K562 (cell line): ENCODE data around the gene ARHGEF10L. TPM values are rescaled to one million over a fixed set of nuclear protein-coding genes. Genes with fewer than 3 reads are reported as not detected.

ENCODE experiments used
- ATAC-seq: fragments of 200-7000 bp; cut with Tn5 transposase; 3 replicates; pipeline ENCODE4 v1.9.1; 2020; ENCODE audit warnings: moderate library complexity
- BruUV-seq: library from RNA; stranded (reverse); fragments of 400-500 nt; replicated peaks from 2 replicates; lab custom pipeline; 2021; lab: Mats Ljungman, UMichigan
- CTCF ChIA-PET: fragments of 300-600 bp; formaldehyde crosslinking; extraction: SDS; loops from one replicate; lab custom pipeline; 2021; ENCODE audit warnings: low intra/inter-chr PET ratio; lab: Yijun Ruan, JAX
- POLR2A ChIA-PET: fragments of 300-600, 350-650 bp; sonication (Branson Sonifier 250); formaldehyde crosslinking; extraction: SDS; loops from one replicate; lab custom pipeline; 2021; ENCODE audit warnings: antibody characterized with exemption, inconsistent platforms; lab: Yijun Ruan, JAX
- DNase-seq, 4 experiments: peaks; one replicate each; pipeline versions ENCODE4 v3.0.0 to v3.0.0-alpha.2; 2011 to 2018; ENCODE audit warnings: low spot score in 3 of 4, mixed read lengths in 3 of 4; ENCODE audit errors: extremely low read depth in 1 of 4
- FAIRE-seq: peaks from 2 replicates; lab custom pipeline; 2011; peaks lifted over from hg19 to GRCh38; lab: Jason Lieb, UNC
- H2AFZ ChIP-seq: 2 replicates; pipeline ENCODE4 v1.6.0; 2011; ENCODE audit warnings: low read depth, low read length, control low read depth, inconsistent platforms
- H3K27ac ChIP-seq: fragments of 200-600 bp; 3 replicates; pipeline ENCODE4 v1.8.0; 2011; ENCODE audit warnings: low read depth, mild to moderate bottlenecking, control low read depth, inconsistent platforms, low read length, moderate library complexity, mixed read lengths; ENCODE audit errors: extremely low read depth
- H3K27me3 ChIP-seq, 2 experiments: fragments of 300-600 bp in 1 of 2; 2 replicates in 1 of 2; 3 replicates in 1 of 2; pipeline versions ENCODE4 v1.6.0 to v1.8.0; 2011; ENCODE audit warnings: inconsistent platforms in 2 of 2, low read length in 2 of 2, mild to moderate bottlenecking in 1 of 2, mixed read lengths in 1 of 2, moderate library complexity in 1 of 2; ENCODE audit not compliant: control insufficient read depth in 2 of 2, insufficient read depth in 2 of 2
- H3K36me3 ChIP-seq: fragments of 300-600 bp; 3 replicates; pipeline ENCODE4 v1.8.0; 2011; ENCODE audit warnings: mild to moderate bottlenecking, low read length, inconsistent platforms; ENCODE audit not compliant: control insufficient read depth, insufficient read depth
- H3K4me1 ChIP-seq, 2 experiments: fragments of 200-600 bp in 1 of 2; replicated peaks in 1 of 2; 2 replicates in 1 of 2; 3 replicates in 1 of 2; pipeline versions ENCODE4 v1.5.1 to v1.8.0; 2011; ENCODE audit warnings: inconsistent platforms in 2 of 2, low read length in 2 of 2, mild to moderate bottlenecking in 1 of 2, mixed read lengths in 1 of 2, moderate library complexity in 1 of 2; ENCODE audit not compliant: control insufficient read depth in 2 of 2, insufficient read depth in 2 of 2
- H3K4me2 ChIP-seq: 2 replicates; pipeline ENCODE4 v1.6.1; 2011; ENCODE audit warnings: low read length, control low read depth, inconsistent platforms, mixed read lengths; ENCODE audit not compliant: insufficient read depth
- H3K4me3 ChIP-seq: fragments of 200-600 bp; sonication (generic), shearing (Covaris generic); 2 replicates; pipeline ENCODE4 v1.5.1; 2016; ENCODE audit warnings: control low read depth, inconsistent platforms
- H3K79me2 ChIP-seq: fragments of 200-600 bp; 3 replicates; pipeline ENCODE4 v1.8.0; 2011; ENCODE audit warnings: low read length, inconsistent platforms; ENCODE audit not compliant: control insufficient read depth, insufficient read depth
- H3K9ac ChIP-seq, 2 experiments: 2 replicates each; pipeline versions ENCODE4 v1.6.0 to v1.6.1; 2011; ENCODE audit warnings: low read depth in 2 of 2, low read length in 2 of 2, control low read depth in 1 of 2, inconsistent platforms in 1 of 2, mild to moderate bottlenecking in 1 of 2, mixed read lengths in 1 of 2; ENCODE audit not compliant: insufficient read depth in 1 of 2
- H3K9me1 ChIP-seq: one replicate; pipeline ENCODE4 v1.6.0; 2011; ENCODE audit warnings: inconsistent platforms, mild to moderate bottlenecking, low read length, moderate library complexity; ENCODE audit not compliant: control insufficient read depth, insufficient read depth
- H3K9me3 ChIP-seq: replicated peaks from 2 replicates; pipeline ENCODE4 v1.5.1; 2011; ENCODE audit warnings: low read depth, low read length, inconsistent platforms; ENCODE audit not compliant: control insufficient read depth, insufficient read depth
- H4K20me1 ChIP-seq: replicated peaks from 2 replicates; pipeline ENCODE4 v1.6.1; 2011; ENCODE audit warnings: low read length, inconsistent platforms, mixed read lengths; ENCODE audit not compliant: control insufficient read depth, insufficient read depth
- BRF1 ChIP-seq: IDR thresholded peaks from 3 replicates; pipeline ENCODE4 v1.6.1; 2011; ENCODE audit warnings: borderline replicate concordance, mild to moderate bottlenecking; ENCODE audit not compliant: insufficient read length; ENCODE audit errors: extremely low read depth
- GTF2A2 ChIP-seq: IDR thresholded peaks from 2 replicates; pipeline ENCODE4 v1.6.1; 2016; ENCODE audit warnings: mild to moderate bottlenecking, missing genetic modification characterization, missing compliant biosample characterization
- KLF13 ChIP-seq: fragments of 450-650 bp; IDR thresholded peaks from 2 replicates; pipeline ENCODE4 v1.6.1; 2016; ENCODE audit warnings: missing genetic modification characterization, low read depth, mild to moderate bottlenecking, missing compliant biosample characterization, moderate library complexity, borderline replicate concordance
- MECOM ChIP-seq: fragments of 250-450 bp; sonication (Bioruptor Pico); IDR thresholded peaks from 2 replicates; pipeline ENCODE4 v1.8.0; 2022; ENCODE audit warnings: inconsistent platforms
- MEF2D ChIP-seq: conservative IDR thresholded peaks from 2 replicates; pipeline ENCODE4 v1.6.1; 2016; ENCODE audit warnings: low read depth, missing genetic modification characterization, missing compliant biosample characterization
- PTBP1 ChIP-seq: fragments of 200-400 bp; formaldehyde crosslinking; IDR thresholded peaks from 2 replicates; pipeline ENCODE4 v1.6.1; 2017; ENCODE audit warnings: low read depth, low read length
- RAD51 ChIP-seq: fragments of 450-650 bp; IDR thresholded peaks from 2 replicates; pipeline ENCODE4 v1.7.1; 2016; ENCODE audit warnings: low read depth, mild to moderate bottlenecking, borderline replicate concordance
- SIN3A ChIP-seq, 2 experiments: fragments of 150-350 bp in 1 of 2; IDR thresholded peaks; 2 replicates each; pipeline ENCODE4 v1.6.1; 2011 to 2016; ENCODE audit warnings: borderline replicate concordance in 2 of 2, low read depth in 2 of 2, low read length in 2 of 2, mild to moderate bottlenecking in 2 of 2, moderate library complexity in 2 of 2; ENCODE audit not compliant: control insufficient read depth in 1 of 2
- SP1 ChIP-seq: sonication (generic); formaldehyde crosslinking; IDR thresholded peaks from 2 replicates; pipeline ENCODE4 v1.8.1; 2022; ENCODE audit warnings: mild to moderate bottlenecking, missing genetic modification reagents
- ZFPM2 ChIP-seq: fragments of 250-450 bp; sonication (Bioruptor Pico); IDR thresholded peaks from 2 replicates; pipeline ENCODE4 v1.5.1; 2022; ENCODE audit warnings: mild to moderate bottlenecking
- WGBS: fragments of 100-300 bp; shearing (Covaris generic); methylation state at CpG from one replicate; pipeline ENCODE4 v1.1.6; 2016; ENCODE audit warnings: low coverage, mixed read lengths; ENCODE audit not compliant: insufficient coverage; ENCODE audit errors: missing lambda C conversion rate; 5-methylcytosine and 5-hydroxymethylcytosine counted together
- in situ Hi-C: fragments of 300-500 bp; cut with MboI; formaldehyde crosslinking; loops from 4 replicates; pipeline ENCODE4 v1.15.0; 2018; ENCODE audit warnings: inconsistent platforms, mixed read lengths
- intact Hi-C: fragments of 100-400 bp; cut with micrococcal nuclease; formaldehyde crosslinking; loops from 2 replicates; pipeline ENCODE4 v1.14.2; 2022
- polyA plus RNA-seq, 8 experiments: library from polyadenylated mRNA; depleted of rRNA in 4 of 8; stranded (reverse) in 5 of 8; unstranded in 3 of 8; fragments of >200 nt; fragmentation: Nextera tagmentation in 2 of 8; fragmentation: Illumina TruSeq in 1 of 8; extraction: Ambion mirVana in 2 of 8; extraction: Trizol in 1 of 8; gene quantifications; 2 replicates each; pipeline versions ENCODE4 v1.2.1 to v1.2.3, GENCODE V29; 2011 to 2014; ENCODE audit warnings: inconsistent platforms in 1 of 8, missing spikeins in 1 of 8
- total RNA-seq, 7 experiments: library from RNA; depleted of rRNA in 6 of 7; stranded (reverse); fragments of >200 nt in 6 of 7; fragmentation: Illumina TruSeq in 2 of 7; extraction: Trizol in 2 of 7; gene quantifications; 2 replicates each; pipeline versions ENCODE4 v1.2.1 to v1.2.3, GENCODE V29; 2011 to 2021; ENCODE audit warnings: low replicate concordance in 1 of 7
- TF ChIP-seq, protein P1 (sequence below): fragments of 450-650 bp; formaldehyde crosslinking; IDR thresholded peaks from 2 replicates; pipeline ENCODE4 v1.4.0; 2020; ENCODE audit warnings: mild to moderate bottlenecking, moderate library complexity
- TF ChIP-seq, protein P2 (sequence below): sonication (generic); formaldehyde crosslinking; IDR thresholded peaks from 2 replicates; pipeline ENCODE4 v1.8.1; 2023; ENCODE audit warnings: mild to moderate bottlenecking, missing genetic modification reagents
- TF ChIP-seq, protein P3 (sequence below): sonication (generic); formaldehyde crosslinking; IDR thresholded peaks from 2 replicates; pipeline ENCODE4 v1.8.0; 2022; ENCODE audit warnings: mild to moderate bottlenecking, missing genetic modification reagents

Gene ARHGEF10L
- total and polyA plus RNA-seq, 9 of the 15 experiments (the other 6 are each of a cell fraction or from before 2014, with no cell fraction given), result 0.09 to 0.13 TPM; not detected in 7

DNA sequence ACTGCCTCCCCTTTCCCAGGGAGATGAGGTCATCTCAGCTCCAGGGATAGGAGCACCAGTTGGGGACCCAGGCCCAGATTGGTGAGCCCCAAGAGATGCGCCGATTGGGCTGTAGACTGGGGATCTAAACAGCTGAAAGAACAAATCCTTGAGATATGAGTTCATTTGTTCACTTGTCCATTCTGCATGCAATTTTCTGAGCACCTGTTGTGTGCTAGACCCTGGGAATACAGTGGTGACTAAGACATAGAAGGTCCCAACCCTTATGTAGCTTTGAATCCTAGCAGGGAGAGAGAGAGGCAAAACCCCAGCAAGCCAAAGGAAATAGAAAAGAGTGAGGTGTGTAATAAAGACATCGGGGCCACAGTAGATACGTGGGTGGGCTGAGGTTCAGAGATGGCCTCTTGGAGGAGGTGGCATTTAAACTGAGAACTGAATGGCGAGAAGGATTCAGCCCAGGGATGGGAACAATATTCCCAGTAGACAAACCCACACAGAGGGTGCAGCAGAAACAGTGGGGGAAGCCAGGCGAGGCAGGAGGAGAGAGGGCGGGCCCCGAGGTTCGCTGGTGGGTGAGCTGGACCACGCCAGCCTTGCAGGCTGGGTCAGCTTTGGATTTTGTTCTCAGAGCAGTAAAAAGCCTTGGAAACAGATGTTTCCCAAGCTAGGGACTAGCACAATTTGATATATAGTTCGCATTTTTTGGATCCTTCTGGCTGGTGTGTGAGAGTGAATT lies 110.0 kb downstream of the ARHGEF10L start (continued):
- TF ChIP-seq SP1 (CRISPR knock-in tag) (no peak), SIN3A (IDR thresholded peaks at IDR 0.05; ENCODE audit: borderline replicate concordance in 2 of 2, control insufficient read depth in 1 of 2, low read depth in 2 of 2, low read length in 2 of 2) (no peak), KLF13 (tag) (no peak)
- TF ChIP-seq, protein P1, sequence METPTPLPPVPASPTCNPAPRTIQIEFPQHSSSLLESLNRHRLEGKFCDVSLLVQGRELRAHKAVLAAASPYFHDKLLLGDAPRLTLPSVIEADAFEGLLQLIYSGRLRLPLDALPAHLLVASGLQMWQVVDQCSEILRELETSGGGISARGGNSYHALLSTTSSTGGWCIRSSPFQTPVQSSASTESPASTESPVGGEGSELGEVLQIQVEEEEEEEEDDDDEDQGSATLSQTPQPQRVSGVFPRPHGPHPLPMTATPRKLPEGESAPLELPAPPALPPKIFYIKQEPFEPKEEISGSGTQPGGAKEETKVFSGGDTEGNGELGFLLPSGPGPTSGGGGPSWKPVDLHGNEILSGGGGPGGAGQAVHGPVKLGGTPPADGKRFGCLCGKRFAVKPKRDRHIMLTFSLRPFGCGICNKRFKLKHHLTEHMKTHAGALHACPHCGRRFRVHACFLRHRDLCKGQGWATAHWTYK (CRISPR knock-in tag), result no peak

DNA sequence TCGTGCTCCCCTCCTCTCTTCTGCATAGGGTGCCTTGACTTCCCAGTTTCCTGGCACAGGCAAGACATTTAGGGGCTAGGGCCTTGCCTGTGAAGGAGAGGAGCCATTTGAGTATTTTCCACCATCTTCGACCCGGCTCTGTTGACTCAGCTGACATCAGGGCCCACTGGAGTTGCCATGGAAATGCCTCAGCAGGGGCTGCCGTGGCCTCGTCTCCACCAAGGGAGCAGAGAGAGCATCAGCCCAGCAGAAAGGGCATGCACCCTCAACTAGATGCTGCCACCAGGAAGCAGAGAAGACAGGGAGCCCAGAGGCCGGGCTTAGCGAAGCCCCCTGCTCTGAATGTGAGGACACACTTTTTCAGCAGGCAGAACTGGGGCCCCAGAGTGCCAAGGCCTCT lies 113.8 kb downstream of the ARHGEF10L start:
- no peak for FAIRE-seq
- Histone ChIP-seq H3K36me3 (no peaks in the 10 kb centered on the region), H3K4me2 (no peak overlapping the region), H3K4me3 (no peak overlapping the region), H3K9me3 (no peaks in the 10 kb centered on the region), H2AFZ (no peak overlapping the region), H3K27ac (no peak overlapping the region), H3K27me3 (peaks cover 6 to 39% of the 10 kb centered on the region in 2 experiments; a peak in 3 of 5 replicates), H3K79me2 (no peaks in the 10 kb centered on the region), H4K20me1 (peaks cover 14% of the 10 kb centered on the region), H3K9me1 (no peaks in the 10 kb centered on the region), H3K4me1 (no peaks in the 10 kb centered on the region), H3K9ac (no peak overlapping the region)
- 2% methylated on average over 7 of the region's 7 CpGs for WGBS
- ChIA-PET CTCF (no interaction called here), POLR2A (interaction anchor here (0.6 kb wide), 1 partner anchor 66 kb away, joined by 3 read pairs; no protein-coding TSS in a partner anchor)
- intact Hi-C loops, result no loop called here
- ATAC-seq, result no peak
- DNase-seq, result no peak
- in situ Hi-C loops, result no loop called here
- no TSS peak for BruUV-seq
- TF ChIP-seq PTBP1, result no peak
- no peak for TF ChIP-seq MEF2D
- TF ChIP-seq, protein P2, sequence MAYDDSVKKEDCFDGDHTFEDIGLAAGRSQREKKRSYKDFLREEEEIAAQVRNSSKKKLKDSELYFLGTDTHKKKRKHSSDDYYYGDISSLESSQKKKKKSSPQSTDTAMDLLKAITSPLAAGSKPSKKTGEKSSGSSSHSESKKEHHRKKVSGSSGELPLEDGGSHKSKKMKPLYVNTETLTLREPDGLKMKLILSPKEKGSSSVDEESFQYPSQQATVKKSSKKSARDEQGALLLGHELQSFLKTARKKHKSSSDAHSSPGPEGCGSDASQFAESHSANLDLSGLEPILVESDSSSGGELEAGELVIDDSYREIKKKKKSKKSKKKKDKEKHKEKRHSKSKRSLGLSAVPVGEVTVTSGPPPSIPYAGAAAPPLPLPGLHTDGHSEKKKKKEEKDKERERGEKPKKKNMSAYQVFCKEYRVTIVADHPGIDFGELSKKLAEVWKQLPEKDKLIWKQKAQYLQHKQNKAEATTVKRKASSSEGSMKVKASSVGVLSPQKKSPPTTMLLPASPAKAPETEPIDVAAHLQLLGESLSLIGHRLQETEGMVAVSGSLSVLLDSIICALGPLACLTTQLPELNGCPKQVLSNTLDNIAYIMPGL (CRISPR knock-in tag), result no peak
- TF ChIP-seq GTF2A2 (tag), result no peak
- TF ChIP-seq, protein P3, sequence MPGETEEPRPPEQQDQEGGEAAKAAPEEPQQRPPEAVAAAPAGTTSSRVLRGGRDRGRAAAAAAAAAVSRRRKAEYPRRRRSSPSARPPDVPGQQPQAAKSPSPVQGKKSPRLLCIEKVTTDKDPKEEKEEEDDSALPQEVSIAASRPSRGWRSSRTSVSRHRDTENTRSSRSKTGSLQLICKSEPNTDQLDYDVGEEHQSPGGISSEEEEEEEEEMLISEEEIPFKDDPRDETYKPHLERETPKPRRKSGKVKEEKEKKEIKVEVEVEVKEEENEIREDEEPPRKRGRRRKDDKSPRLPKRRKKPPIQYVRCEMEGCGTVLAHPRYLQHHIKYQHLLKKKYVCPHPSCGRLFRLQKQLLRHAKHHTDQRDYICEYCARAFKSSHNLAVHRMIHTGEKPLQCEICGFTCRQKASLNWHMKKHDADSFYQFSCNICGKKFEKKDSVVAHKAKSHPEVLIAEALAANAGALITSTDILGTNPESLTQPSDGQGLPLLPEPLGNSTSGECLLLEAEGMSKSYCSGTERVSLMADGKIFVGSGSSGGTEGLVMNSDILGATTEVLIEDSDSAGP, result no peak
- no peak for TF ChIP-seq BRF1
- no peak for TF ChIP-seq MECOM (CRISPR knock-in tag)
- no peak for TF ChIP-seq ZFPM2
- TF ChIP-seq RAD51, result no peak
